Measurements from ENCODE around the gene DAGLB. TPM values are rescaled to one million over a fixed set of nuclear protein-coding genes. Genes with fewer than 3 reads are reported as not detected.

The DAGLB gene
- total RNA-seq, 1 donor from 2014 or later, result 30.0 TPM

GRCh38 chr7:6375348-6376101 lies 72.2 kb downstream of the DAGLB start:
- peaks cover 42% of the 10 kb centered on the region for H3K4me1 Mint-ChIP-seq (ENCODE audit: low read depth)
- TF ChIP-seq, protein P1, sequence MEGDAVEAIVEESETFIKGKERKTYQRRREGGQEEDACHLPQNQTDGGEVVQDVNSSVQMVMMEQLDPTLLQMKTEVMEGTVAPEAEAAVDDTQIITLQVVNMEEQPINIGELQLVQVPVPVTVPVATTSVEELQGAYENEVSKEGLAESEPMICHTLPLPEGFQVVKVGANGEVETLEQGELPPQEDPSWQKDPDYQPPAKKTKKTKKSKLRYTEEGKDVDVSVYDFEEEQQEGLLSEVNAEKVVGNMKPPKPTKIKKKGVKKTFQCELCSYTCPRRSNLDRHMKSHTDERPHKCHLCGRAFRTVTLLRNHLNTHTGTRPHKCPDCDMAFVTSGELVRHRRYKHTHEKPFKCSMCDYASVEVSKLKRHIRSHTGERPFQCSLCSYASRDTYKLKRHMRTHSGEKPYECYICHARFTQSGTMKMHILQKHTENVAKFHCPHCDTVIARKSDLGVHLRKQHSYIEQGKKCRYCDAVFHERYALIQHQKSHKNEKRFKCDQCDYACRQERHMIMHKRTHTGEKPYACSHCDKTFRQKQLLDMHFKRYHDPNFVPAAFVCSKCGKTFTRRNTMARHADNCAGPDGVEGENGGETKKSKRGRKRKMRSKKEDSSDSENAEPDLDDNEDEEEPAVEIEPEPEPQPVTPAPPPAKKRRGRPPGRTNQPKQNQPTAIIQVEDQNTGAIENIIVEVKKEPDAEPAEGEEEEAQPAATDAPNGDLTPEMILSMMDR (IDR thresholded peaks at IDR 0.05), result no peak
- no peak for DNase-seq (ENCODE audit: low spot score)
- H3K27me3 Mint-ChIP-seq (ENCODE audit: low read depth), result no peaks in the 10 kb centered on the region
- no peaks in the 10 kb centered on the region for H3K9me3 Mint-ChIP-seq (ENCODE audit: low read depth)
- no peaks in the 10 kb centered on the region for H3K36me3 Mint-ChIP-seq (ENCODE audit: low read depth)
- peak overlapping the region; percentile 81 for H3K4me3 Mint-ChIP-seq (ENCODE audit: unreplicated experiment)
- peak overlapping the region; percentile 94 for H3K27ac Mint-ChIP-seq (ENCODE audit: unreplicated experiment)

DNA sequence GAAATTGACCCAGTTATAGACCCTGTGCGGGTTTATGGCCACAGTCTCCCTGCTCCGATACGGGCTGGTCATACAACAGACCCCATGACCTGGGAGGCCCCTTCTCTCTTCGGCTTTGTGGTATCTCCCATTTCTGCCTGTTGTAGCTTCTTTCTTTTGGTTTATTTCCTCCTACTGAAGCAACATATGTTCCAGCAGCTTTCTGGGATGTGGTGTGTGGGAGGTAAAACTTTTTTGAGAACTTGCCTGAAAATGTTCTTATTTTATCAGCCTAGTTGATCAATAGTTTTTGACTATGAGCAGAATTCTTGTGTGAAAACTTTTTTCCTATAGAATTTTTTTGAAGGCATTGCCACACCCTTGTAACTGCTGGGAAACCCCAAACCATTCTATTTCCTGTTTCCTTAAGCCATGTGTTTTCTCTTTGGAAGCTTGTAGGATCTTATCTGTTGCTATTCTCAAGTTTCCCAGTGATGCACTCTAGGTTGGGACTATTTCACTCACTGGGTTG lies 80.0 kb downstream of the DAGLB start:
- Mint-ChIP-seq H3K36me3 (ENCODE audit: low read depth) (no peaks in the 10 kb centered on the region), H3K4me1 (ENCODE audit: low read depth) (peaks cover 9% of the 10 kb centered on the region), H3K27me3 (ENCODE audit: low read depth) (no peaks in the 10 kb centered on the region), H3K4me3 (ENCODE audit: unreplicated experiment) (no peak overlapping the region), H3K9me3 (ENCODE audit: low read depth) (no peaks in the 10 kb centered on the region), H3K27ac (ENCODE audit: unreplicated experiment) (peak overlapping the region; percentile 49)
- TF ChIP-seq, protein P1 (IDR thresholded peaks at IDR 0.05), result no peak
- DNase-seq (ENCODE audit: low spot score), result no peak

- TF ChIP-seq, protein P1 (IDR thresholded peaks at IDR 0.05), result no peak
- Mint-ChIP-seq H3K4me1 (ENCODE audit: low read depth) (peaks cover 9% of the 10 kb centered on the region), H3K4me3 (ENCODE audit: unreplicated experiment) (no peak overlapping the region), H3K27me3 (ENCODE audit: low read depth) (no peaks in the 10 kb centered on the region), H3K27ac (ENCODE audit: unreplicated experiment) (no peak overlapping the region), H3K9me3 (ENCODE audit: low read depth) (no peaks in the 10 kb centered on the region), H3K36me3 (ENCODE audit: low read depth) (no peaks in the 10 kb centered on the region)
- DNase-seq (ENCODE audit: low spot score), result no peak
These were observed 82.3 kb downstream of the DAGLB start for GRCh38 chr7:6365451-6365850.

GRCh38 chr7:6360841-6361240 lies 86.9 kb downstream of the DAGLB start:
- no peaks in the 10 kb centered on the region for H3K36me3 Mint-ChIP-seq (ENCODE audit: low read depth)
- H3K27ac Mint-ChIP-seq (ENCODE audit: unreplicated experiment), result no peak overlapping the region
- no peak for DNase-seq (ENCODE audit: low spot score)
- no peak overlapping the region for H3K4me3 Mint-ChIP-seq (ENCODE audit: unreplicated experiment)
- H3K4me1 Mint-ChIP-seq (ENCODE audit: low read depth), result no peaks in the 10 kb centered on the region
- no peaks in the 10 kb centered on the region for H3K27me3 Mint-ChIP-seq (ENCODE audit: low read depth)
- TF ChIP-seq, protein P1 (IDR thresholded peaks at IDR 0.05), result no peak
- H3K9me3 Mint-ChIP-seq (ENCODE audit: low read depth), result no peaks in the 10 kb centered on the region

GRCh38 chr7:6359734-6360133 lies 88.0 kb downstream of the DAGLB start:
- H3K9me3 Mint-ChIP-seq (ENCODE audit: low read depth), result no peaks in the 10 kb centered on the region
- no peaks in the 10 kb centered on the region for H3K4me1 Mint-ChIP-seq (ENCODE audit: low read depth)
- no peaks in the 10 kb centered on the region for H3K36me3 Mint-ChIP-seq (ENCODE audit: low read depth)
- TF ChIP-seq, protein P1 (IDR thresholded peaks at IDR 0.05), result no peak
- H3K27me3 Mint-ChIP-seq (ENCODE audit: low read depth), result no peaks in the 10 kb centered on the region
- no peak for DNase-seq (ENCODE audit: low spot score)
- no peak overlapping the region for H3K4me3 Mint-ChIP-seq (ENCODE audit: unreplicated experiment)
- H3K27ac Mint-ChIP-seq (ENCODE audit: unreplicated experiment), result no peak overlapping the region

Other genes with a start within 250 kb of the DAGLB start
- 52.9 to 59.7 TPM (median 58.4 TPM) in 3 replicates for gene CYTH3, start 175.3 kb downstream of the DAGLB start, total RNA-seq
- gene FAM220A, start 99.0 kb downstream of the DAGLB start, total RNA-seq, result 30.8 to 39.0 TPM (median 32.2 TPM) in 3 replicates
- gene RAC1, start 73.4 kb downstream of the DAGLB start, total RNA-seq, result 224 to 293 TPM (median 282 TPM) in 3 replicates
- 303 to 382 TPM (median 312 TPM) in 3 replicates for gene KDELR2, start 36.2 kb upstream of the DAGLB start, total RNA-seq
- gene GRID2IP, start 103.5 kb upstream of the DAGLB start, total RNA-seq, result 0.15 to 0.20 TPM in 2 of 3 replicates, not detected in the other
- 44.0 to 60.5 TPM (median 50.6 TPM) in 3 replicates for gene ZDHHC4, start 129.5 kb upstream of the DAGLB start, total RNA-seq
- gene INTS15, start 142.1 kb upstream of the DAGLB start, total RNA-seq, result 30.0 to 32.5 TPM (median 31.3 TPM) in 3 replicates
- gene ZNF853, start 167.7 kb upstream of the DAGLB start, total RNA-seq, result 13.4 to 16.2 TPM (median 15.1 TPM) in 3 replicates
- 26.0 to 32.5 TPM (median 28.9 TPM) in 3 replicates for gene ZNF316, start 189.4 kb upstream of the DAGLB start, total RNA-seq

Measured in chondrocyte (in vitro differentiated cells).